Activated CD4-positive, alpha-beta T cell treated with anti-CD3 and anti-CD28 coated beads, Interleukin-2, amount 50 U/mL, for 24 hours (primary cell): Measurements from ENCODE around the gene LAMTOR4.
A peak's percentile ranks its signal among the peaks of the same experiment; 100 is the strongest.

Experiments used
- DNase-seq, 2 donors: peaks; one replicate each; pipeline ENCODE4 v3.0.0-alpha.2; 2020; ENCODE audit warnings: low read depth in 1 of 2, low spot score in 1 of 2

Gene LAMTOR4

DNA sequence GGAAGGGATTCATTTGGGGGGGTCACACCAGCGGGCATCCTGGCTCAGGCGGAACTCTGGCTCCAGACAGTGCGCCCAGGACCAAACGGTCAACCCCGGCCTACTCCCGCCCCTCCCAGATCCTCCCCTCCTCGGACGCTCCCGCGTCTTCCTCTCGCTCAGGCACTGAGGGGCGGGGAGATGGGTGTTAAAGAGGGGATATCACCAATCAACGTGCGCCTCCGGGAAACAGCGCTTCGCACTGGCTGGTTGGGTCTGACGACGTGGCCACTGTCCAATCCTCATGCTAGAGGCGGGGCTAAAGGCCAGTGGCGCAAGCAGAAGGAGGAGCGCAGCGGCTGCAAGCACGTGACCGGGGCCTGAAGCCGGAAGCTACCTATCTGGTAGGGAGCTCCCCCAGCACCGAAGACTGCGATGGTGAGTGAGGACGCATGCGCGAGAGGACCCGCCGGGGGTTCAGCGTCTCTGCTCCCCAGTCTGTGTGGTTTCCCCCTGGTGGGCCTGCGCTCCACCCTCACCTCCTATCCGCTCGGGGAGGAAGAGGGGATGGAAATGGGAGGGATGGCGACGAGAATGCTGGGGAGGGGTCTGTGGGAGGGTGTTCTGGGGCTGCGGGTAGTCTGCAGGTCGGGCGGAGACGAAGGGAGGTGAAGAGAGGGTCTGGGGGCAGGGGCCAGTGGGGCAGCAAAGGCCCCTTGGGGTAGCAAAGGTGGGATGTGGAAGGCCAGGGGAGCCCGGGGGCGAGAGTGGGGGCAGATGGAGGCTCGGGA, at the start of gene LAMTOR4:
LAMTOR4 (plus strand) TSS at position 360 of the 770 bp plus-strand sequence; CDS start at position 415, 55 bp downstream.
- peak; percentile 88 to 98 for DNase-seq

DNA sequence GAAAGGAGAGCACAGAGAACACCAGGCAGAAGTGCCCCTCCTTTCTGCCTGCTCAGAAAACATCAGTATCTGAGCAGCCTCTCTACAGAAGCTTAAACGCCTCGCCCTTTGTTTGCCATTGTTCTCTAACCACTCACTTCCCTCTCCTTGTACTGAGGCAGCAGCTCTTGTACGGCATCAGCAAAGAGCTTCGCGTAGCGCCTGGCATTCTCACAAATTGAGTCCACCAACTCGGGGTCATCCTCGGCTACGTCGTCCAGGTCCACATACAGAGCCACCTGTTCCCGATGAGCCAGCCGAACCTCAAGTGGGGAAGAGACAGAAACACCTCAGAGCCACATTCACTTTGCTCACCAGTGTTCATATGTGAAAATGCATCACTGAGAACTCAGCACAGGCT, 49.3 kb upstream of the LAMTOR4 start:
- no peak for DNase-seq

DNA sequence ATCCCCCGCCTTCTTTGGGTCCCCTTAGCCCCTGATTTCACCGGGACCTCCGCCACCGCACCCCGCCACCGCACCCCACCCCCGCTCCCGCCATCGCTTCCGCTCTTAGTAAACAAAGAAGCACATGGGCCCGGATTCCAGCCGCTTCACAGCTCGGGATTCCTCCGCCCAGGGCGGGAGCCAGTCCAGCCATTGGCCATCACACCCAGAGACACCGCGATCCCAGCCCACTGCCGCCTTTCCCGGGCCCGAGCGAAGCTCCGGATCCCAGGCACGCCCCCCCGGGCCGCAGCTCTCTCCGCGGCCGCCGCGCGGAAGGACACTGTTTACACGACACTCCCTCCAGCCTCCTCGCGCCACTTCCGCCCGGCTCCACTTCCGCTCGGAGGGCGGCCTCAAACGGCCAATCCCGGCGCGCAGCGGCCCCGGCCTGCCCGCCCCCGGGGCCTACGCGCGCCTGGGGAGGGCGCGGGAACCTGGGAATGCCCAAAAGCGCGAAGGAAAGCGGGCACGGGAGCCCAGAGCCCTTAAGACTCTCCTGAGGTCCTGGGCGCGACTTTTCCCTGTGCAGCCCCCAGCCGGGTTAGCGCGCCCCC, 48.2 kb upstream of the LAMTOR4 start:
- DNase-seq, result peak; percentile 72 to 81

DNA sequence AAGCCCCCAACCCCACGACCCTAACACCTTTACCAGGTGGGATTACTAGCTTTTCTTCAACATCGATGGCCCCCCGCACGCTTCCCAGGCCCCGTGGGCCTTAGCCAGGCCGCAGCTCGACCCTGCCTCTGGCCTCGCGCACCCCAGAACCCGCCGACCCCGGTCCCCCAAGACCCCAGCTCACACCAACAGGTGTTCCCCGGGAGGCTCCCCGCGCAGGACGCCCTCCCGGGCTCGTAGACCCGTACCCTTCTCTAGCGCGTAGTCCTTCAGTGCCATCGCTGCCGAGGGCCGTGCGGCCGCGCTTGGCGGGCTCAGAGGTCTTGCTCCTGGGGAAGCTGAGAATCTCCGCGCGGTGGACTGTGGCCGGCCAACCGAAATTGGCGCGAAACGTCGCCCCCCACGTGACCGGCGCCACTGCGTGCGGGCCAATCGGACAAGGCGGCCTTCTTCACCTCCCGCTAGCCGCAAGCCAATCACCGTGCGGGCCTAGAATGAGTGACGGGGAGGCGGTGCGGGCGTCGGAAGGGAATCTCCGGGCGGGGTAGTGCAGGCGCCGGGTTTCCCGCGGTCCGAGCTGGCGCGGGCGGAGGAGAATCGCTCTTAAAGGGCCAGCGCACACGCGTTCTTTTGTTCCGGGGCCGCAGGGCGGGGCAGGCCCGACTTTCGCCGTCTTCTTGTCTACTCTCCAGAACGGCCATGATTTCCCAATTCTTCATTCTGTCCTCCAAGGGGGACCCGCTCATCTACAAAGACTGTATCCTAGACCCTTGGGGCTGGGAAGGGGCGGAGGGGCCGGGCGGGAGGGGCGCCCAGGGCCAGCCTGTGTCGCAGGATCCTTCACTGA, 47.5 kb upstream of the LAMTOR4 start, which contains the start of the genes AP4M1 and MCM7:
AP4M1 (plus strand) TSS at position 628 of the 847 bp plus-strand sequence; CDS start at position 700, 72 bp downstream.
MCM7 (minus strand) TSS at position 382 of the 847 bp plus-strand sequence; CDS start at position 279, 103 bp downstream.
- DNase-seq, result peak; percentile 89 to 97

DNA sequence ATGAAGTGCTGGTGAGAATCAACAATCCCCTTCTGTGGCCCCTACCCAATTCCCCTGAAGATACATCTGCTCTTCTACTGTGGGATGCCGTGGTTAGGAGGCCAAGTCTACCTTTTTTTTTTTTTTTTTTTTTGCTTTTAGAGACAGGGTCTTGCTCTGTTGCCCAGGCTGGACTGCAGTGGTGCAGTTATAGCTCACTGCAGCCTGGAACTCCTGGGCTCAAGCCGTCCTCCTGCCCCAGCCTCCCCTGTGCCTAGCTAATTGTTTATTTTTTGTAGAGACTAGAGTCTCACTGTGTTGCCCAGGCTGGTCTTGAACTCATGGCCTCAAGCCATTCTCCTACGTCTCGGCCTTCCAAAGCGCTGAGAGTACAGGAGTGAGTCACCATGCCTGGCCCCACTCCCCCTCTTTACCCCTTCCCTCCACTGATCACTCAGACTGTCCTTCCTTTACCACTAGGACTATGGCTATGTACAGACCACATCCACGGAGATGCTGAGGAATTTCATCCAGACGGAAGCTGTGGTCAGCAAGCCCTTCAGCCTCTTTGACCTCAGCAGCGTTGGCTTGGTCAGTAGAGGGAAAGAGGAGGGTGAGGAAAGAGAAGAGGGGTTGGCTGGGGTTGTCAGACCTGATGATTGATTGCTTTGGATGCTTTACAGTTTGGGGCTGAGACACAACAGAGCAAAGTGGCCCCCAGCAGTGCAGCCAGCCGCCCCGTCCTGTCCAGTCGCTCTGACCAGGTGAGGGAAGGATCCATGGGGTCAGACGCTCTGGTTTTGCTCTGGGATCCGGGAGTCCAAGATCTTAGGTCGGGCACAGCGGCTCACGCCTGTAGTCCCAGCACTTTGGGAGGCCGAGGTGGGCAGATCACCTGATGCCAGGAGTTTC, 45.5 kb upstream of the LAMTOR4 start:
- no peak for DNase-seq

DNA sequence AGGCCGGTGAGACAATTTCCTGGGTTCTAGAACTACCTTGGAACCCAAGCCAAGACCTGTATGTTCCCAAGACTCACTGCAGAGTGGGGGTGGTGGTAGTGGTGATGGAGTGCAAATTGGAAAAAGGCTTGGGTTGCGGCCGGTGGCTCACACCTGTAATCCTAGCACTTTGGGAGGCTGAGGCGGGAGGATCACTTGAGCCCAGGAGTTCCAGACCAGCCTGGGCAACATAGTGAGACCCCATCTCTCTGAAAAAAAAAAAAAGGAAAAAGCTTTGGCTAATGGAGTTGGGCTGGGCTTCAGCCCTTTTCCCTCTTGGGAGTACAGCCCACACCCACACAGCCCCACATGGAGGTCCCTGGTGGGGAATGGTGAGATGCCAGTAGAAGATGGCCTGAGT, 43.2 kb upstream of the LAMTOR4 start:
- DNase-seq, result no peak

DNA sequence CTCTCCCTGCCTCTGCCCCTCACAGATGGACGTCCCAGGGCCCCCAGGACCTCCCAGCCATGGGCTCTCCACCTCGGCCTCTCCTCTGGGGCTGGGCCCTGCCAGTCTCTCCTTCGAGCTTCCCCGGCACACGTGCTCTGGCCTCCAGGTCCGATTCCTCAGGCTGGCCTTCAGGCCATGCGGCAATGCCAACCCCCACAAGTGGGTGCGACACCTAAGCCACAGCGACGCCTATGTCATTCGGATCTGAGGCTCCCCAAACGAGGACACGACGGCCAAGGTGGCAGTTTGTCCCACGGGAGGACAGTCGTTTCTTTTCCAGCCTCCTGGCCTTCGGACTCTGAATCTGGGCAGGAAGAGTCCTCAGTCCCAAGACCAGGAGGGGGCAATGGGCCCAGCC, 42.1 kb upstream of the LAMTOR4 start:
- no peak for DNase-seq

DNA sequence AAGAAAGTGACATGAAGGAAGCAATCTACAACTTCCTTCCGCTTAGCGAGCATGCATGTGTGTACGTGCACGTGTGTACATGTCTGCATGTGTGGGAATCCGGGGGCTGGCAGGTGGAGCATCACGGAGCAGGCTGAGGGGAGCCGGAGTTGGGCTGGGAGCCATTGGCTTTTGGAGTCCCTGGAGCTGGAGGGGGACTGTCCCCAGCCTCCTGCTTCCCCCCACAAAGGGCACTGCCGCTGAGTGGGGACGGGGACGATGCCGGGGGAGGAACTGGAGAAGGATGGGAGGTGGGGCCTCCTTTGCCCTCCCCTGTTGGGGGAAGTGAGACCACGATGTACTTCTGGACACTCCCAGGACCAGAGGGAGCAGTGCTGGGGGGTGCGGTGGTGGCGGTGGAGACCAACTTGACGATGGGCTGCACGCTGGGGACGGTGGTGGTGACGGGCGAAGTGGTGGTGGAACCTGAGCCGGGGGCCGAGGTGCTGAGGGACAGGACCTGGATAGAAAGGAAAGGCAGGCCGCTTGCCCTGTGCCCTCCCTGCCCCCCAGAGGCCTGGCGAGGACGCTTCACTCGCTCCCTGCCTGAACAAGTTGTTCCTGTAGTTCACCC, 41.5 kb upstream of the LAMTOR4 start:
- DNase-seq, result no peak

DNA sequence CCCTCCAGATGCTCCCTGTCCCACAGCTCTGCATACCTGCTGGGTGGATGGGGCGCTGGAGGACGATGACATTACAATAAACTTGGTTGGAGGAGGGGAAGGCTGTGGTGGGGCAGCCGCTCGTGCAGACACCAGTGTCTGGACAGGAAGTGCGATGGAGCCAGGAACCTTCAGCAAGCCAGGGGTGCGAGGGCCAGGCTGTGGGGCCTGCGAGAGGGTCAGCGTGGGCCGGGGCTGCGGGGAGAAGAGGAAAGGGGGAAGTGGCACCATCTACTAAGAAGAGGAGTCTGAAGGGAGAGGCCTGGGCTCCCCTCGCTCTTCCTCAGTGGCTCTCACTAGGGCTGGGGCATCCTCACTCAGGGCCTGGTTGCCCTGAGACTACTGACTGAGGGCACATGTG, 40.8 kb upstream of the LAMTOR4 start:
- DNase-seq, result no peak

DNA sequence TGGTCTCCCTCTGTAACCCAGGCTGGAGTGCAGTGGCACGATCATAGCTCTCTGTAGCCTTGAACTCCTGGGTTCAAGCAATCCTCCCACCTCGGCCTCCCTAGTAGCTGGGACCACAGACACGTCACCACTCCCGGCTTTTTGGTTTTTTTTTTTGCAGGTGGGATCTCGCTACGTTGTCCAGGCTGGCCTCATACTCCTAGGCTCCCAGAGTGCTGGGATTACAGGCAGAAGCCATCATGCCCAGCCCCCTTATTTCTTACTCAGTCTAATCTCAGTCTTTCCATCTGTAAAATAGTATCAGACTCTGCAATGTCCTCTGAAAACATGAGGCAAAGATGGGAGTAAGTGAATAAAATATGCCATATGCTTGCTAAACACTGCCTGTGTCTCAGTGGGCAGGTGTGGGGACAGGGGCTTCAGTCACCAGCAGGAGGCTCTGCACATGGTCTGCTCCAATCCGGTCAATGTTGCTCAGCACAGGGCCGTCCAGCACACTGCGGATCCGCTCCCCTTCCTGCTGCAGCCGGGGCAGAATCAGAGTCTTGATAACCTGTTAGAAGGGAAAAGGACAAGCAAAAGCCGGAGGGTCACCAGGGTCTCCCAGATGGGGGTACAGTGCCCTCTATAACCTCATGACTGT, 39.1 kb upstream of the LAMTOR4 start:
- DNase-seq, result no peak

DNA sequence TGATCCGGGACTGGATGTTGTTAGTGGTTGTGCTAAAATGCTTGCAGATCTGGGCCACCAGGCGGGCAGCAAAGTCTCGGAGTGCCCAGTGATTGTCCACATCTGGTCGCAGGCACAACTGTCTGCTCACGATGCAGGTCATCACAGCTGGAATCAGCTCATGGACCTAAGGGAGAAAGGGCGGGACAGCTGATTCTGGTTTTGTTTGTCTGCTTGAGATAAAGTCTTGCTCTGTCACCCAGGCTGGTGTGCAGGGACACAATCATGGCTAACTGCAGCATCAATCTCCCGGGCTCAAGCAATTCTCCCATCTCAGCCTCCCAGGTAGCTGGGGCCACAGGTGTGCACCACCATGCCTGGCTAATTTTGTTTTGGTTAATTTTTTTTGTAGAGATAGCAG, 37.6 kb upstream of the LAMTOR4 start:
- no peak for DNase-seq

DNA sequence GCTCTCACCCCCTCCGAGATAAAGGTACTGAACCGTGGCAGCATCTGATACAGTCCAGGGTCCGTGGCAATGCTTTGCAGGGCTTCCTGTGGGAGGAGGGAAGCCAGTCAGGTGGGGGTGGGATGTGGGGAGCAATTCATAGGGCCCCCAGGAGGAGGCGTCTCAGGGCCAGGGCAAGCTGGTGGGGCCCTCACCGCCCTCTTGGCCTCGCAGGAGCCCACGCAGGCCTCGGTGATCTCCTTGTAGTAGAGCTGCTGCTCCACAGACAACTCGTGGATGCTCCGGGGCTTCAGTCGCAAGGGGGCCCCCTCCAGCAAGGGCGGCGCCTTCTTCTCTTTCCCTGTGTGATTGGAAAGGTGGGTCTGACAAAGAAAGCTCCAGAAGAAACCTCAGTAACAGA, 36.8 kb upstream of the LAMTOR4 start:
- DNase-seq, result no peak

DNA sequence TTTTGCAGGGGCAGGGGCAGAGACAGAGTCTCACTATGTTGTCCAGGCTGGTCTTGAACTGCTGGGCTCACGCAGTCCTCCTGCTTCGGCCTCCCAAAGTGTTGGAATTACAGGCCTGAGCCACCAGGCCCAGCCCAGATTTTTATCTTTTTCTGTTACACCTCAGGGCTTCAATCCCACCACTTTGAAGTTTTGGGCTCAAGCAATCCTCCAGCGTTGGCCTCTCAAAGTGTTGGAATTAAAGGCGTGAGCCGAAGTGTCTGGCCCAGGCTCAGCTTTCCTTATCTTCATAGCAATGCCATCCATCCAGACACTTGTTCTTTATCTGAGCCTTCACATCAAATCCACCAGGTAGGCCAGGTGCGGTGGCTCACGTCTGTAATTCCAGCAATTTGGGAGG, 33.7 kb upstream of the LAMTOR4 start:
- DNase-seq, result no peak

DNA sequence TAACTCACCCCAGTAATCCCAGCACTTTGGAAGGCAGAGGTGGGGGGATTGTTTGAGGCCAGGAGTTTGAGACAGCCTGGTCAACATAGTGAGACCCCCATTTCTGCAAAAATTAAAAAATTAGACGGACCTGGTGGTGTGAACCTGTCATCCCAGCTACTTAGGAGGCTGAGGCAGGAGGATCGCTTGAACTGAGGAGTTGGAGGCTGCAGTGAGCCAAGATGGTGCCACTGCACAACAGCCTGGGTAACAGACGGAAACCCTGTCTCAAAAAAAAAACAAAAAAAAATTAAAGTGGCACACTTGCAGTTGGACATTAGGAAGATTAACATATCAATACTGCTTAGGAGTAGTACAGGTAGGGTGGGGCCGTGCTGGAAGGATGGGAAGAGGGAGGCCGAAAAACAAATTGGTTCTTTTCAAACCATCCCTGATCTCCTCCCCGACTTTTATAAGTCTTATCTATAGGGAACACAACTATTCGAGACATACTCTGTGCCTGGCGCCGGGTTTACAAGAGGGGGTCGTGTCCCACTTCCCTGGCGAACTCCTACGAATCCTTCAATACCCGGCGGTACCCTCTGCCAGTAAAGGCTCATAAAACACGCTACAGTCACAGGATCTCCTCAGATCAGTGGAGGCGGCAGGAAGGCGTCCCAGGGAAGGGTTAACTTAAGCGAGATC, 30.2 kb upstream of the LAMTOR4 start:
- DNase-seq, result no peak

DNA sequence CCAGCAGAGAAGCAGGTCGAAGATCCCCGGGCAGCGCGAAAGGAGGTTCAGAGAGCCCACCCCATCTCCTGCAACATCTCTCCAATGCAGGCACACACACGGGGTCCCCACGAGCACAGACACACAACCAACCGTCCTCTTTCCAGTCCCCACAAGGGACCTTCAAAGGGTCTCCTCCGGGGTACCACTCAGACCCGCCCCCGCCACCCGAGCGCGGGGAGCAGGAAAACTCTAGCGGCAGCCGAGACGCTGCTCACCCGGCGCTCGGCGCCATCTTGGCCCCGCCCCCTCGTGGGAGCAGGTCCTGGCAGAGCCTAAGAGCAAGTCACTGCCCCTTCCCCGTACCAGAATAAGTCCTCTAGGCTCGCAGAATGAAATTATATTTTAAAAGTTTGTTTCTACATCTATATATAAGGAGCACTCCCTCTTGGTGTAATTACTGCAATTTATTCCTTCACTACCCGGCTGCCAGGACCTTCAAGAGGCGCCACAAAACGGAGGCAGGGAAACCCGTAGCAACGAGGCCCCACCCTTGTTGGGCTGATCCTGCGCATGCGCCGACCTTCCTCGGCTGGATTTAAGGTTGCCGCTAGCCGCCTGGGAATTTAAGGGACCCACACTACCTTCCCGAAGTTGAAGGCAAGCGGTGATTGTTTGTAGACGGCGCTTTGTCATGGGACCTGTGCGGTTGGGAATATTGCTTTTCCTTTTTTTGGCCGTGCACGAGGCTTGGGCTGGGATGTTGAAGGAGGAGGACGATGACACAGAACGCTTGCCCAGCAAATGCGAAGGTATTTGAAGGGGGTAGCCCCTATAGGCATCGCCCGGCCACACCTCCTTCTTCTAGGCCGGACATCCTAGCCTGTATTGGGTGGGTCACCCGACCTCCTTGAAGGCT, 29.4 kb upstream of the LAMTOR4 start, which contains the start of the genes CNPY4 and TAF6:
CNPY4 (plus strand) TSS at position 563 of the 898 bp plus-strand sequence; CDS start at position 674, 111 bp downstream.
TAF6 (minus strand) TSS at position 287 of the 898 bp plus-strand sequence. CDS start 5,149 bp downstream, outside the sequence.
- DNase-seq, result peak; percentile 87 to 95

DNA sequence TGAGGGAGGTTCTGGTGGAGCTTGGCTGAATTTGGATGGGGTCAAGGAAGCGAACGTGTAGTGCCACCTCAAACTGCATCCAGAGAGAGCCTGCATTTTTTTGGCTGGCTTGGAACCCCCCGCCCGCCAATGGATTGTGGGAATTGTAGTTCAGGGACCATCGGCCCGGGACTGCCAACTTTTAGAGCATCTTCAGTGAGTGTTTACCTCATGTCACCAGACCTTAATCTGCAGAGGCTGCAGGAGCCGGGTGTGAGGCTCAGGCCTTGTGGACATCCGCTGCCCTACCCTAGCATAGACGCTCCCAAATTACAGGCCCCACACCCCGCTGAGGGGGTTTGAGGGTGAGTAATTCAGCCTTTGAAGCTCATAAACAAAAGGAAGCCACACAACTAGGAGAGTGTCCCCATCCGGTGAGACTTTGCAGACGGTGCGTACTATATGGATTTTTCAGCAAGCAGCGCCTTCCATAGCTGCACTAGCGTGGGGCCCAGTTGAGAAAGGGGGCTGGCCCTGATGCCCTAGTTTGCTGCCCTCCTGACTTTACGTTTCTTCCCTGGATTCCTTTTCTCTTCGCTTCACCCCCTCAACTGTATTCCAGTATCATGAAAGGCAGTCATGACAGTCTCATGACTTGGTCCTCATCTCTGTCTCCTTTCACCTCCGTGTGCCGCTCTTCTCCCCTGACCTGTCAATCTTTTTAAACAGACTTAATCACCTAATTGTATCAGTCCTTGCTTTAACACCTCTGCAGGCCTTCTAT, 28.6 kb upstream of the LAMTOR4 start:
- DNase-seq, result peak in 1 of 2 donors; percentile 58

DNA sequence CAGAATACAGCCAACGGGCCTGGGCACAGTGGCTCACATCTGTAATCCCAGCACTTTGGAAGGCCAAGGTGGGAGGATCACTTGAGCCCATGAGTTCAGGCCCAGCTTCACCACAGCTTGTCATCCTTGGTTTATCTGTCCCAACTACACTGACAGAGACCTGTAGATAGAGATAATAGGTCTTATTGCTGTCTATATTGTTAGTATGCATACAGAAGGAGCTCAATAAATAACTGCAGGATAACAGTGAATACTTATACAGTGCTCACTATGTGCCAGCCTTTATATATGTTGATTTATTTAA, 28.0 kb upstream of the LAMTOR4 start:
- DNase-seq, result no peak
